DMS 273 treated with DMSO at 0.1 percent for 48 hours (cell line): Measurements from ENCODE around the gene SP1.
A peak's percentile ranks its signal among the peaks of the same experiment; 100 is the strongest.
"Not testable (repeated sequence)": the region's sequence is repeated elsewhere in the genome, so short reads cannot be mapped to it uniquely, and the experiment has no call there.

Experiments
- DNase-seq: peaks from one replicate; lab custom pipeline; 2025; lab: John Stamatoyannopoulos, UW

The SP1 gene

GRCh38 chr12:53380104-53380793 is at the start of gene SP1:
Gene SP1 (plus strand): TSS chr12:53380176. CDS start chr12:53380292, 116 bp downstream.
- peak; percentile 54 for DNase-seq

GRCh38 chr12:53330671-53331070 is 49.3 kb upstream of the SP1 start:
- no peak for DNase-seq

DNA sequence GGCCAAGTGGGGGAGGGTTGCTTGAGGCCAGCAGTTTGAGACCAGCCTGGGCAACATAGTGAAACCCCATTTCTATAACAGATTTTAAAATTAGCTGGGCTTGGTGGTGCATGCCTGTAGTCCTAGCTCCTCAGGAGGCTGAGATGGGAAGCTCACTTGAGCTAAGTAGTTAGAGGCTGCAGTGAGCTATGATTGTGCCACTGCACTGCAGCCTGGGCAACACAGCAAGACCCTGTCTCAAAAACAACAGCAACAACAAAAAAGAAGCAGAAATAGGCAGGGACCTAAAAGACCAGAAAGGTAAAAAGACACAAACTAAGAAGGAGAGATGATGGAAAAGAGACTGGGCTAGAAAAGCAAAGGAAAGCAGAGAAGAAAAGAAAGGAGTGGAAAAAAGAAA is 47.6 kb upstream of the SP1 start:
- DNase-seq = not testable (repeated sequence)

GRCh38 chr12:53332744-53333143 is 47.2 kb upstream of the SP1 start:
- DNase-seq = no peak

GRCh38 chr12:53333289-53333688 is 46.7 kb upstream of the SP1 start:
- no peak for DNase-seq

DNA sequence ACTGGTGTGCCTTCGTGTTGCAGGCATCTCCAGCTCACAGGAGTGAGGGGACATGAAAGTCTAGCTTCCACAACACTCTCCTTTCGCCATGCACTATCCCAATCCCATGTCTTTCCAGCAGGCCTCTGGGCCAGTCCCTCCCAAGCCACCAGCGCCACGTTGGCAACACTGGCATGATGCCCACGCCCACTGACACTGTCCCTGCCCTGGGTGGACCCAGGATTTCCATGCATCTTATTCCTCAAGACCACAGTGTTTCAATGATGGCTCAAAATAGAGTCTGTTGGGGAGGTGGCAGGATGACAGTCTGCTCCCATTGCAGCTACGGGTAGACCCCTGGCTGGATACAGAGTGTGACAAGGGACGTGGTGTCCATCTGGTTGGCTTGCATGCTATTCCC is 46.1 kb upstream of the SP1 start:
- no peak for DNase-seq

GRCh38 chr12:53334822-53335221 is 45.2 kb upstream of the SP1 start:
- DNase-seq = no peak

DNA sequence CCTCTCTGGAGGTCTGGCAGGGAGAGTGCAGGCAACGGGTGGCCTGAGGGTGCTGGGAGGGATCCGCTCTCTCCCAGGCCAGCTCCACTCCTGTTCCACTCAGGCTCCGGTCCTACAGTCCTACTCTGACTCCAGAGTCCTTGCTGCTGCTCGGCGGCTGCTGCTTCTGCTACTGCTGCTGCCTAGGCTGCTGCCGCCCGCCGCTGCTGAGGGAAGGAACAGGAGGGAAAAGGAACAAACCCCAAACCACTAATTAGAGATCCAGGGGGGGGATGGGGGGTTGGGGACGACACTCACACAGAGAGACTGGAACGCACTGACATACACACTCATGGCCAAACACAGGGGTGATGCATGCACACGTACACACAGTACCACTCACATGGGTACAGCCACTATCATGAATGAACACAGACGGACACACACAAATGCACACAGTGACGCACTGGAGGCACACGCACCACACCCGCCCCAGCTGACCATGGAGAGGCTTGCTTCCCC is 43.7 kb upstream of the SP1 start, which contains the start of gene SP7:
TSS of gene SP7 (minus strand) at position 174 of the 501 bp plus-strand sequence. CDS start 708 bp downstream, outside the sequence.
- no peak for DNase-seq

- no peak for DNase-seq
Measured at GRCh38 chr12:53338017-53338416, 42.0 kb upstream of the SP1 start.

- DNase-seq = no peak
Measured at GRCh38 chr12:53338916-53339315, 41.1 kb upstream of the SP1 start.

DNA sequence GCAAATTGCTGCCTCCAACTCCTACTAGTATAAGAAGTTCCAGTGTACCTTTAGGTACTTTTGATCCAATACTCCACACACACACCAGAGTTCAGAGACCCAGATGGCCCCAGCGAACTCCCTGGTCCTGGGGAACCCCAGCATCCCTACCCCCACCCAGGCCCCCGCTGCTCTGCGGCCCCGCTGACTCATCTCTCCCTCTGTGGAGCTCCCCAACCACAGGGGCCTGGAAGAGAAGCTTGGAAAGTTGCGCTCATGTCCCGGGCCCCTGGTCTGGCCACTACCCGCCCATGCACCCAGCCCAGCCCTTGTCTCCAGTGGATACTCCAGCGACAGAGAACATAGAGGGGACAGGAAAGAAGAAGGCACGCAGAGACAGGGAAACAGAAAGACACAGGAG is 39.6 kb upstream of the SP1 start:
- no peak for DNase-seq

- no peak for DNase-seq
Measured at GRCh38 chr12:53343449-53343848, 36.5 kb upstream of the SP1 start.

DNA sequence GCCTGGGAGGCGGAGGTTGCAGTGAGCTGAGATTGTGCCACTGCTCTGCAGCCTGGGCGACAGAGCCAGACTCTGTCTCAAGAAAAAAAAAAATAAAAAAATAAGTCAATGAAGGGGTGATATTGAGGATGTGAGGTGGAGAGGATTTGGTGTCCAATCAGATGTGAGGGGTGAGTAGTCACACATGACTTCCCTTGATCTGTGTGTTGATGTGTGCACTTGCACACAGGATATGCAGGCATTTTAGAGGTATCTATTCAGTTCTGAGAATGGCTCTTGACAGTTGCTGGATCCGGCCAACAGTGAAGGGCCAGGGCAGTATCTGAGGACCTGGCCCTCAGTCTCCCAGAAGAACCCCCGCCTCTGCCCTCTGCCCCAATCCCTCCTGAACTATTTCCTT is 36.0 kb upstream of the SP1 start:
- no peak for DNase-seq

- DNase-seq = no peak
Measured at GRCh38 chr12:53344487-53344823, 35.5 kb upstream of the SP1 start.

GRCh38 chr12:53344824-53345485 is 35.0 kb upstream of the SP1 start:
- peak; percentile 18 for DNase-seq

DNA sequence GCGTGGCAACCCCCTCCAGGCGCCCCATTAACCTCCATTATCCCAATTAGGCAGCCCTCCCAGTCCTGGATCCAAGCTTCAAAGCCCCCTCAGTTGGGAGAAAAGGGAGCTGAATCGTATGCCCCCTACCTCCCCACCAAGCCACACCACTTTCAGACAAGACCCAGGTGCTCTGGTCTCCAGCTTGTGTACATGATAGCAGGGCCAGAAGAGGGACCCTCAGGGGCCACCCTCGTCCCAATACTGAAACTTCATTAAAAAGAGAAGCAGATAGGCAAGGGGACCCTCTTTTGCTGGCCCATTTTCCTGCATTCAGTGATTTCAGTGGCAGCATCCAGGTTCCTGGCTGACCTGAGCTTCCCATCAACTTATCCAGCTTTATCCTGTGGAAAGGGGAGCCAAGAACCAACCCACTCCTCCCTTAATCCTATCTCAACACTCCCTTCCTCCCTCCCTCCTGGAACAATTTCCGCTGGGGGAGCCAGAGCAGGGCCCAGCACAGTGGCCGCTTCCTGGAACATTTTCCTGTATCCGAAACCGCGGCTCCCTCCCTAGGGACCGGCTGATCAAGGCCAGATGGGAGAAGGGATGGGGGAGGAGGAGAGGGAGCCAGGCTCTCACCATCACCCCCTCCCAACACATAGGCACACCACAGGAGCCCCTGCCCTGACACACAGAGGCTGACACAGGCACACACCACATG is 34.3 kb upstream of the SP1 start:
- no peak for DNase-seq

DNA sequence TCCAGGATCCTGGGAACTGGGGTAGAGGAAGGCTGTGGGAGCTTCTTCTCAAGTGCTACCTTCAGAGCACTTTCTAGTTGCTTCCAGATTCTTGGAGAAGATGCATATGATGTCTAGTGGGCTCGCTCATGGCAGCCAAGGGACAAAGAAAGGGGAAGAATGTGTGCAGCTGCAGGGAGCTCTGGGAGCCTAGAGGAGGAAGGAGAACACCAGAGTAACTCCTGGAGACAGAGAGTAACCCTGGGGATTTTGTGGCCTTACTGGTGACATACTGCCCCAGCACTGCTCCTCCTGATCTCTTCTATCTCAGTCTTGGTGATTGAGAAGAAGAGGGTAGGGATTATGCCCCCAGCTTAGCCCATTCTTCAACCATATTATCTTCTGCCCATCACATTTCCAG is 33.5 kb upstream of the SP1 start:
- no peak for DNase-seq

GRCh38 chr12:53347905-53348304 is 32.1 kb upstream of the SP1 start:
- DNase-seq = no peak

- peak; percentile 35 for DNase-seq
Measured at GRCh38 chr12:53352331-53353256, 27.4 kb upstream of the SP1 start.

DNA sequence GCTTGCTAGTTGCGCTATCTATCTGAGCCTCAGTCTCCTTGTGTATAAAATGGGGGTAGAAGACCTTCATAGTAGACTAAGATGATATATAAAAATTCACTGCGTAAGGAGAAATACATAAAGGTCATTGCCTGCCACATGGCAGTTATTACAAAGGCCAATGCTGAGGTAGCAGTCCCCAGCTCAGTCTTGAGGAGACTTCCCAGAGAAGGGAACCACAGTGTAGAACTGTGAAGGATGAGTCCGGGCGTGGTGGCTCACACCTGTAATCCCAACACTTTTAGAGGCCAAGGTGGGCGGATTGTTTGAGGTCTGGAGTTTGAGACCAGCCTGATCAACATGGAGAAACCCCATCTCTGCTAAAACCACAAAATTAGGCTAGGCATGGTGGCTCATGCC is 26.7 kb upstream of the SP1 start:
- DNase-seq = no peak

DNA sequence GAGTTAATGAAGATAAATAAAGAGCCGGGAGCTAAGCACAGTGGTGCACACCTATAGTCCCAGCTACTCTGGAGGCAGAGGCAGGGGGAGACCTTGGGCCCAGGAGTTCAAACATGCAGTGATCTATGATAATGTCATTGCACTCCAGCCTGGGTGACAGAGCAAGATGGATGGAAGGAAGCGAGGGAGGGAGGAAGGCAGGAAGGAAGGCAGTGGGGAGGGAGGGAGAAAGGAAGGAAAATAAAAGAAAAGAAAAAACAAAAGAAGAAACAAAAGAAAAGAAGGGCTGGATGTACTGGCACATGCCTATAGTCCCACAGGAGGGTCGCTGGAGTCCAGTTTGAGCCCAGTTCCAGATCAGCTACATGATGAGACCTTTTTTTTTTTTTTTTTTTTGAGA is 24.9 kb upstream of the SP1 start:
- no peak for DNase-seq

GRCh38 chr12:53358836-53359419 is 21.0 kb upstream of the SP1 start:
- DNase-seq = no peak
